Colonic mucosa (tissue), 4 donors: ENCODE data around the gene ANKRD9. TPM values are rescaled to one million over a fixed set of nuclear protein-coding genes. Genes with fewer than 3 reads are reported as not detected.
A peak's percentile ranks its signal among the peaks of the same experiment; 100 is the strongest.

Experiments
- DNase-seq: peaks from one replicate; pipeline ENCODE4 v3.0.0-alpha.2; 2020
- H3K27ac ChIP-seq: fragments of 200-600 bp; one replicate; pipeline ENCODE4 v1.8.0; 2021
- H3K27me3 ChIP-seq: fragments of 200-600 bp; one replicate; pipeline ENCODE4 v1.8.0; 2021
- H3K36me3 ChIP-seq: fragments of 200-600 bp; one replicate; pipeline ENCODE4 v1.8.0; 2021
- H3K4me1 ChIP-seq: fragments of 200-600 bp; one replicate; pipeline ENCODE4 v1.8.0; 2021; ENCODE audit warnings: mild to moderate bottlenecking
- H3K4me3 ChIP-seq: fragments of 200-600 bp; one replicate; pipeline ENCODE4 v1.8.0; 2021
- H3K9ac ChIP-seq, 2 donors: one replicate each; pipeline ENCODE4 v1.7.0; 2013; ENCODE audit warnings: control low read depth in 2 of 2, low read depth in 2 of 2, low read length in 2 of 2
- H3K9me3 ChIP-seq: fragments of 200-600 bp; one replicate; pipeline ENCODE4 v1.8.0; 2021
- CTCF ChIP-seq: fragments of 200-600 bp; IDR thresholded peaks from one replicate; pipeline ENCODE4 v1.8.0; 2022; ENCODE audit warnings: antibody characterized with exemption, mild to moderate bottlenecking
- intact Hi-C: fragments of 100-400 bp; cut with DNase I; formaldehyde crosslinking; loops from one replicate; pipeline ENCODE4 v1.14.1; 2022
- total RNA-seq, 2 donors: library from RNA; stranded (reverse); fragmentation: NEBNext Ultra II Directional in 1 of 2; extraction: Animal tissue kit (Norgen Biotek cat#: 25700) in 1 of 2; gene quantifications; one replicate each; pipeline ENCODE4 v1.2.1, GENCODE V29; 2021
- donor health status: healthy.
- donor health status: DM: no; HTN: no; CAD: no.
- donor health status: DM: no; HTN: no; CAD: no.

ANKRD9 gene
- 100 to 1,000 TPM; 107 to 115 TPM for total RNA-seq

- no peak for TF ChIP-seq CTCF
- intact Hi-C loops = no loop called here
- H3K9me3 ChIP-seq = no peaks in the 10 kb centered on the region
- no peaks in the 10 kb centered on the region for H3K36me3 ChIP-seq
- peak within 1 kb of the TSS; percentile 82 to 99 for H3K9ac ChIP-seq
- H3K27ac ChIP-seq = peak within 1 kb of the TSS; percentile 95
- DNase-seq = peak; percentile 96
- H3K4me3 ChIP-seq = peak within 1 kb of the TSS; percentile 69
- H3K4me1 ChIP-seq = peaks cover 9% of the 10 kb centered on the region
- H3K27me3 ChIP-seq = no peaks in the 10 kb centered on the region
Measured at GRCh38 chr14:102509746-102510615, at the start of gene ANKRD9. ANKRD9 (minus strand) TSS chr14:102509776; CDS start chr14:102507889, 1,887 bp downstream.

DNA sequence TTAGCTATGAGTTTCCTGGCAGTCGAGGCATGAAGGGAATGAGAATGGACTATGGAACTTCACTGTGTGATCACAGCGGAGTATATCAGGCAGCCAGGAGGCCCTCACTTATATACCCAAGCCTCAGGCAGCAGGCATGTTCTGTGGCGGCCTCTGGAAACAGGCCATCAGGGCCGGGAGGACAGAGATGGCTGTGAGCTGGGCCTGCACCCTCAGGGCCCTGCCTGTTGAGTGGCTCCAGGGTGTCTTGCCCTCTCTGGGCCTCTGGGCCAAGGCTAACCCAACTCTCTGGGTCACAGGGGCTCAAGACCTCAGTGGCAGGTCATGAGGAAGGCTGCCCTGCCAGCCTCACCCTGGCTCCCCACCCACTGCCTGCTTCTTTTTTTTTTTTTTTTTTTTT, 49.0 kb upstream of the ANKRD9 start:
- intact Hi-C loops = no loop called here
- TF ChIP-seq CTCF = no peak
- Histone ChIP-seq H3K9ac (no peak overlapping the region), H3K4me3 (no peak overlapping the region), H3K27me3 (no peaks in the 10 kb centered on the region), H3K27ac (no peak overlapping the region), H3K9me3 (no peaks in the 10 kb centered on the region), H3K36me3 (no peaks in the 10 kb centered on the region), H3K4me1 (peaks cover 4% of the 10 kb centered on the region)
- DNase-seq = no peak

GRCh38 chr14:102557434-102558226, 48.1 kb upstream of the ANKRD9 start:
- no peaks in the 10 kb centered on the region for H3K9me3 ChIP-seq
- H3K4me1 ChIP-seq = peaks cover 7% of the 10 kb centered on the region
- no peak overlapping the region for H3K4me3 ChIP-seq
- H3K27ac ChIP-seq = no peak overlapping the region
- DNase-seq = no peak
- intact Hi-C loops = no loop called here
- no peak for TF ChIP-seq CTCF
- H3K9ac ChIP-seq = peak overlapping the region in 1 of 2 donors; percentile 35
- H3K27me3 ChIP-seq = no peaks in the 10 kb centered on the region
- H3K36me3 ChIP-seq = no peaks in the 10 kb centered on the region

GRCh38 chr14:102556098-102556677, 46.6 kb upstream of the ANKRD9 start:
- H3K9me3 ChIP-seq = no peaks in the 10 kb centered on the region
- no peaks in the 10 kb centered on the region for H3K36me3 ChIP-seq
- no peak for DNase-seq
- H3K27me3 ChIP-seq = no peaks in the 10 kb centered on the region
- peaks cover 7% of the 10 kb centered on the region for H3K4me1 ChIP-seq
- no peak overlapping the region for H3K27ac ChIP-seq
- no peak for TF ChIP-seq CTCF
- no peak overlapping the region for H3K9ac ChIP-seq
- intact Hi-C loops = no loop called here
- H3K4me3 ChIP-seq = no peak overlapping the region
